OCI-LY1 (cell line): ENCODE results near the gene CNN3.

Experiments used
- EZH2 ChIP-seq: fragments of 200-600 bp; sonication (generic), shearing (Covaris generic); IDR thresholded peaks from 2 replicates; pipeline ENCODE4 v1.8.0; 2017; ENCODE audit warnings: borderline replicate concordance, mixed run types, mild to moderate bottlenecking, antibody characterized with exemption, low read length, moderate library complexity, mixed read lengths
- TF ChIP-seq, protein P1 (sequence below): fragments of 200-600 bp; sonication (generic), shearing (Covaris generic); IDR thresholded peaks from 2 replicates; pipeline ENCODE4 v1.5.1; 2017; ENCODE audit warnings: mild to moderate bottlenecking, antibody characterized with exemption, low read length, moderate library complexity, mixed read lengths

DNA sequence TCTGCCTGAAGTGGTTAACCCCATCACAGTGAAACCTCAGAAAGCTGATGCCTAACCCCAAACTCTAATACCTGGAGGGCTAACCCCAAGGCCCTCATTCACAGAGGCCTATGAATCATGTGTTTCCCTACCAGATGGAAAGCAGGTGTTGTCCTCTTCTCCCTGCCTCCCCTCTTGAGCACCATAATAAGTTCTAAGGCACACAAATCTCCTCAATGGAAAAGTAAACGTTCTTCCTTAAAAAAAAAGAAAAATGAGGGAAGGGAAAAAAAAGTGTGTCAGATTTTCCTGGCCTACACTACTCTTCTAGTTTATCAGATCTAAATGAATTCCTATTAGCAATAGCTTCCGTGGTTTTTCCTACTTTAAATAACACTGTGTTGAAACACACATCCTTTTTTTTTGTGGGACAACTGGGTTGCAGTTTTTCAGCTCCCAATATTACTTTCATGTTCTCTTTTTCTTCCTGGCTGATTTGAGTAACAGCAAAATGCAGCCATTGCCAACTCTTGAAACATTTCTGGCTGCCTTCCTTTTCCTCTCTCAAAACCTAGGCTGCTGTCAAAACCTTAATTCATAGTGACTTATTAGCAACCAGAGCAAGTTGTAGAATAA lies 63.5 kb downstream of the CNN3 start:
- TF ChIP-seq, protein P1, sequence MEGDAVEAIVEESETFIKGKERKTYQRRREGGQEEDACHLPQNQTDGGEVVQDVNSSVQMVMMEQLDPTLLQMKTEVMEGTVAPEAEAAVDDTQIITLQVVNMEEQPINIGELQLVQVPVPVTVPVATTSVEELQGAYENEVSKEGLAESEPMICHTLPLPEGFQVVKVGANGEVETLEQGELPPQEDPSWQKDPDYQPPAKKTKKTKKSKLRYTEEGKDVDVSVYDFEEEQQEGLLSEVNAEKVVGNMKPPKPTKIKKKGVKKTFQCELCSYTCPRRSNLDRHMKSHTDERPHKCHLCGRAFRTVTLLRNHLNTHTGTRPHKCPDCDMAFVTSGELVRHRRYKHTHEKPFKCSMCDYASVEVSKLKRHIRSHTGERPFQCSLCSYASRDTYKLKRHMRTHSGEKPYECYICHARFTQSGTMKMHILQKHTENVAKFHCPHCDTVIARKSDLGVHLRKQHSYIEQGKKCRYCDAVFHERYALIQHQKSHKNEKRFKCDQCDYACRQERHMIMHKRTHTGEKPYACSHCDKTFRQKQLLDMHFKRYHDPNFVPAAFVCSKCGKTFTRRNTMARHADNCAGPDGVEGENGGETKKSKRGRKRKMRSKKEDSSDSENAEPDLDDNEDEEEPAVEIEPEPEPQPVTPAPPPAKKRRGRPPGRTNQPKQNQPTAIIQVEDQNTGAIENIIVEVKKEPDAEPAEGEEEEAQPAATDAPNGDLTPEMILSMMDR = no peak
- no peak for TF ChIP-seq EZH2
